HUES6 (cell line): Measurements from ENCODE around the gene CADPS.

Experiments
- H3K27ac ChIP-seq: 2 replicates; pipeline ENCODE4 v1.7.0; 2013; ENCODE audit warnings: low read depth, mild to moderate bottlenecking, low read length, inconsistent platforms
- H3K27me3 ChIP-seq: 2 replicates; pipeline ENCODE4 v1.6.1; 2013; ENCODE audit warnings: low read length; ENCODE audit not compliant: control insufficient read depth, insufficient read depth
- H3K36me3 ChIP-seq: 2 replicates; pipeline ENCODE4 v1.6.1; 2013; ENCODE audit warnings: low read length; ENCODE audit not compliant: control insufficient read depth, insufficient read depth
- H3K4me1 ChIP-seq: 2 replicates; pipeline ENCODE4 v1.6.1; 2013; ENCODE audit warnings: low read length; ENCODE audit not compliant: control insufficient read depth, insufficient read depth
- H3K4me3 ChIP-seq: 2 replicates; pipeline ENCODE4 v1.5.1; 2013; ENCODE audit warnings: low read depth, low read length
- H3K9ac ChIP-seq: one replicate; pipeline ENCODE4 v1.6.1; 2013; ENCODE audit warnings: mild to moderate bottlenecking, low read length
- H3K9me3 ChIP-seq: 2 replicates; pipeline ENCODE4 v1.6.1; 2013; ENCODE audit warnings: low read depth, low read length; ENCODE audit not compliant: control insufficient read depth, insufficient read depth

CADPS gene

DNA sequence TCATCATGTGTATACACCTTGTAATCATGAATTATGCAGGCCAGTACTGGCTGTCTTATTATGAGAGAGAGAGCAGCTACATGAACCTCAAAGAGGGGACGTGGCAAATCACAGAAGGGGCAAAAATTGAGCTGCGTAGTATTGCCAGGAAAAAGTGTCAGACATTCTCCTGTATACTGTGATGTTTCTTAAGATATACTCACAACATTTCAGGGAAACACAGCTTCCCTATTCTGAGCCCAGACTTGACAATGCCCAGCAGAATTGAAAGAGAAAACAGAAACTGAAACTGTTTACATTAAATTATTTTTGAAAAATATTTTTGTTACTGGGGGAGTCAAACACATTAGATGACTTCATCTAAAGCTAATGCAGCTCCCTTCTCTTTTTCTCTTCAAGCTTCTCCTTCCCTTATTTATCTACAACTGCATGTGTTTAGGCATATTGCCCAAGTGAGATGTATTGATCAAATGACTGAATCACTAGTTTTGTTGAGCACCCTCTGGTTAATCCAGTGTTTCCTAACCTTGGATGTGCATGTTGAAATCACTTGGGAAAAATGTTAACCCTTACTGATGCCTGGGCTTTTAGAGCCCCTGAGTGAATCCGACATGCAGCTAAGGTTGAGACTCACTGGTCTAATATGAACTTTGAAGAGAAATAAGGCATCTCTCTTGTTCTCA lies 39.5 kb downstream of the CADPS start:
- Histone ChIP-seq H3K4me1 (no peaks in the 10 kb centered on the region), H3K27me3 (no peaks in the 10 kb centered on the region), H3K9ac (no peak overlapping the region), H3K36me3 (no peaks in the 10 kb centered on the region), H3K9me3 (no peaks in the 10 kb centered on the region), H3K27ac (no peak overlapping the region), H3K4me3 (no peak overlapping the region)

DNA sequence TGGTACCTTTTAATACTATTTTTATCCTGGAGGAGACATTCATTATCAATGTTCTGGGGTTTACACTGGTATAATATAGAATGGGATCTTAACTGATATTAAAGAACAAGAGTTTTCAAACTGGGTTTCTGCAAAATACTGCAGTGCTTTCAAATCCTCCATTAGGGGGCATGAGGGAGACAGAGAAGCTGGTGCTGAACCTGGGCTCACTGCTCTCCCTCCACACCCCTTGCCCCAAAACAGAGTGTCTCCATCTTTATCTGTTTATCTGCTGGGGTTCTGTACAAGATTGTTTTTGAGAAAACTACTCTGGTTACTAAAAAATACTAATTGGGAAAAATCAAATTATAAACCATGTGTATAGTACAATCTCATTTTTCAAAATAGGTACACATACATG lies 41.7 kb downstream of the CADPS start:
- H3K27ac ChIP-seq, result no peak overlapping the region
- H3K4me1 ChIP-seq, result no peaks in the 10 kb centered on the region
- H3K36me3 ChIP-seq, result no peaks in the 10 kb centered on the region
- no peak overlapping the region for H3K9ac ChIP-seq
- H3K27me3 ChIP-seq, result no peaks in the 10 kb centered on the region
- H3K4me3 ChIP-seq, result no peak overlapping the region
- no peaks in the 10 kb centered on the region for H3K9me3 ChIP-seq

GRCh38 chr3:62832553-62832952 lies 42.7 kb downstream of the CADPS start:
- Histone ChIP-seq H3K27me3 (no peaks in the 10 kb centered on the region), H3K9me3 (no peaks in the 10 kb centered on the region), H3K4me1 (no peaks in the 10 kb centered on the region), H3K4me3 (no peak overlapping the region), H3K36me3 (no peaks in the 10 kb centered on the region), H3K27ac (no peak overlapping the region), H3K9ac (no peak overlapping the region)

DNA sequence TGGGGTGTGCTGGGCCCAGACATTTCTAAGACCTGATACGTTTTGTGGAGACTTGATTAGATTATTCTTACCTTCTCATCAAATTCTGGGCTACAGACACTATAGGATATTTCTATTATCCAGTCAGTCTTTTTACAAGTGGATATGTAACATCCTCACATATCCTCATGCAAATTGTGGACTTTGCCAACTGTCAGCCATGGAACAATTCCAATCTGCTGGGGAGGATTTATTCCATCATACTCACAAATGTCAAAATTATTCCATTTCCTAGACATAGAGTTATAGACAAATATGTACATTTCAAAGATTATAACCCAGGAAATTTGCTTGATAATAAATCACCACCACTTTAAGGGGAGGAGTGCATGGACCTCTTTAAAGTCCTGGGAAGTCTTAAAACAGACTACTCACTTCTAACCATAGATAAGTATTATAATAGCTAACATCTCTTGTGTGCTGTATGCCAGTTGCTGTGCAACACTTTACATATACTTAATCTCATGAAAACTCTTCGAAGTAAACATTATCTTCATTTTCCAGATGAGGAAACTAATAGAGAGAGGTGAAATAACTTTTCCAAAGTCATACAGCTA lies 44.4 kb downstream of the CADPS start:
- Histone ChIP-seq H3K36me3 (no peaks in the 10 kb centered on the region), H3K4me1 (no peaks in the 10 kb centered on the region), H3K9ac (no peak overlapping the region), H3K27me3 (no peaks in the 10 kb centered on the region), H3K27ac (no peak overlapping the region), H3K9me3 (no peaks in the 10 kb centered on the region), H3K4me3 (no peak overlapping the region)

DNA sequence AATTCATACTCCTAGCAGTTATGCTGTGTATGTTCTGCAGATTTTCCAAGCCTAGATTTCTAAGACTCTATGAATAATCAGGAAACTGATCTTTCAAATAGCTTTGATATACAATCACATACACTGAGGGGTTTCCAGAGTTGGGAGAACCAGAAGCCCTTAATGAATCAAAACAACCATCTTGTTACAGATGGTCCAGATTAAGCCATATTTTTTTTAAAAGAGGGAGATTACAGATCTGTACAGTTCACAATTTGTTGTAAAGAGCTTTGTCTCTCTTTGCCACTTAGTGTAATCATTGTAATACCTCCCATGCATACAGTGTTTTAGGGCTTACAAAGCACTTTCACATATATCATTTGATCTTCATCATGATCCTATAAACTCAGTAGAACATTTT lies 47.7 kb downstream of the CADPS start:
- Histone ChIP-seq H3K4me1 (no peaks in the 10 kb centered on the region), H3K9me3 (no peaks in the 10 kb centered on the region), H3K36me3 (no peaks in the 10 kb centered on the region), H3K27ac (no peak overlapping the region), H3K9ac (no peak overlapping the region), H3K4me3 (no peak overlapping the region), H3K27me3 (no peaks in the 10 kb centered on the region)

DNA sequence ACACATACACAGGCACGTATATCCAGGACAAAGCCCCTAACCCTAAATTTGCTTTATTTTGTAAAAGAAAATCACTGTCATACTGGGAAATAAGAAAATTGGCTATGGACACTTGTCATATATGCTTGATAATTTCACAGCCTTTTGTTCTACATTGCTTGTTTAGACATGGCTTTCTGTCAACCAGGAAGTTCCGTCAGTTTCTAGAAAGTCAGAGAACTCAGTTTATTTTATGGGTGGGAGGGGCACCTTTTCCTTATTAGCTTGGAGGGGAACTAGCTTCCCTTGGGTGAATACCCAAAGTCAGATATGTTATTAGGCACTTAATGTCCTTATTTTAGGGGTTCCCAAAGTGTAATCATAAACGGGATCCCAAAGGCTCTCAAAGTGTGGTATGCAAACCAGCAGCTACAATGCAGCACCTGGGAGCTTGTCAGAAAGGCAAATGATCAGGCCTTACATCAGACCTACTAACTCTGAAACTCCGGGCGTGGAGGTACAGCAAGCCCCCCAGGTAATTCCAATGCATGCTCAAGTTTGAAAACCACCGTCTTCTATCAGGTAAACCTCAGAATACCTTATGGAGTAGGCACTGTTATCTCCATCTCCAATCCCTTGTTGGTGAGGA lies 50.1 kb downstream of the CADPS start:
- Histone ChIP-seq H3K4me3 (no peak overlapping the region), H3K4me1 (no peaks in the 10 kb centered on the region), H3K9me3 (no peaks in the 10 kb centered on the region), H3K36me3 (no peaks in the 10 kb centered on the region), H3K27me3 (no peaks in the 10 kb centered on the region), H3K27ac (no peak overlapping the region), H3K9ac (no peak overlapping the region)

DNA sequence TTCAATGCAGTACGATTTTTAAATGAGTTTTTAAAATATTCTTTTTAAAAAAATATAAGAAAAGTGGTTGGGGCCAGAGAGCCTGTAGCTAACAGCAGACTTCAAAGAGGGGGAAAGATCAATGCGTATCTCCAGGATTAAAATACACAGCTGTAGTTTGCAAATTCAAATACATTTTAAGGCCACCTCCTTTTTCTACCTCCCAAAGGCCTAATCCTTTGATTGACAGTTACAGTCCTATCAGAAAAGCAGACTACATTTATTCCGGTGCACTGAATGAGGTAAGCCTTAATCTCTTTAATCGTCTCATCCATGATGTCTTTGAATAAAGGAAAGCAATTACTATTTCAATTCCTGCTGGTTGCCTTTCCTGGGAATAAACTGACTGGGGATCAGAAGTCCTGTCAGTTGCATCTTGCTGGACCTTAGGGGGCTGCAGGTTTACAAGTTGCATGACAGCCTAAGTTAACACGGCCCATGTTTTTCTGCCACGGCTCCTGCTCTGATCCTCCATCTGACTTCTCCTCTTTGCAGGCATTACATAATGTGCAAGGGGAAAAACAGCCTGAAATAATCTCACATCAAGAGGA lies 51.7 kb downstream of the CADPS start:
- Histone ChIP-seq H3K9ac (no peak overlapping the region), H3K9me3 (no peaks in the 10 kb centered on the region), H3K27me3 (no peaks in the 10 kb centered on the region), H3K4me3 (no peak overlapping the region), H3K36me3 (no peaks in the 10 kb centered on the region), H3K27ac (no peak overlapping the region), H3K4me1 (no peaks in the 10 kb centered on the region)

GRCh38 chr3:62822905-62823304 lies 52.3 kb downstream of the CADPS start:
- no peaks in the 10 kb centered on the region for H3K9me3 ChIP-seq
- no peak overlapping the region for H3K9ac ChIP-seq

GRCh38 chr3:62818347-62818746 lies 56.9 kb downstream of the CADPS start:
- Histone ChIP-seq H3K27me3 (no peaks in the 10 kb centered on the region), H3K27ac (no peak overlapping the region), H3K36me3 (no peaks in the 10 kb centered on the region), H3K4me3 (no peak overlapping the region), H3K4me1 (peaks cover 8% of the 10 kb centered on the region), H3K9ac (no peak overlapping the region), H3K9me3 (no peaks in the 10 kb centered on the region)

More at GRCh38 chr3:62822905-62823304, 52.3 kb downstream of the CADPS start:
- Histone ChIP-seq H3K4me3 (no peak overlapping the region), H3K27me3 (no peaks in the 10 kb centered on the region), H3K4me1 (no peaks in the 10 kb centered on the region), H3K27ac (no peak overlapping the region), H3K36me3 (no peaks in the 10 kb centered on the region)

DNA sequence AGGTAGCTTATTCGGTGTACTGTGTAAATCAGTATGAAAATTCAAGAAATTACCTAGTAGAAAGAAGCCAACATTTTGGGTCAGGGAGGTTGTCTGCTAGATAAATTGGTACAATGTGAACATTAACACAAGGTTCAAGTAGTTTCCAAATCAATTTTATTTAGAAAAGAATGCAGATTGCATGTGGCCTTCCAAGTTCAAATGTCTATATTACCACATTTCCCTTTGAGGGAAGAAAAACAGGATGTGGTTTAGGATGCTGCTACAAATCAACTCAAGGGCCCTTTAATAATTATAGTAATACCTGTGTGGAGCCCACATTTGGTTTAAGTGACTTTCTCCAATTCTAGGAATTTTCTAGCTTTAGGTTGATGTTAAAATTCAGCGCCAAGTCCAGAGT lies 57.5 kb downstream of the CADPS start:
- H3K4me3 ChIP-seq, result no peak overlapping the region
- no peaks in the 10 kb centered on the region for H3K9me3 ChIP-seq
- no peaks in the 10 kb centered on the region for H3K27me3 ChIP-seq
- no peaks in the 10 kb centered on the region for H3K36me3 ChIP-seq
- peaks cover 8% of the 10 kb centered on the region for H3K4me1 ChIP-seq
- H3K27ac ChIP-seq, result no peak overlapping the region
- no peak overlapping the region for H3K9ac ChIP-seq

GRCh38 chr3:62815981-62816380 lies 59.2 kb downstream of the CADPS start:
- Histone ChIP-seq H3K27me3 (no peaks in the 10 kb centered on the region), H3K4me1 (peaks cover 13% of the 10 kb centered on the region), H3K4me3 (no peak overlapping the region), H3K9ac (no peak overlapping the region), H3K36me3 (no peaks in the 10 kb centered on the region), H3K27ac (no peak overlapping the region), H3K9me3 (no peaks in the 10 kb centered on the region)
